ENCODE measurements around the gene PRR20G. TPM values are rescaled to one million over a fixed set of nuclear protein-coding genes. Genes with fewer than 3 reads are reported as not detected.
A peak's percentile ranks its signal among the peaks of the same experiment; 100 is the strongest.
"Not testable (repeated sequence)": the region's sequence is repeated elsewhere in the genome, so short reads cannot be mapped to it uniquely, and the experiment has no call there.

Gene PRR20G
- total and polyA plus RNA-seq, 11 donors = not detected

- Histone ChIP-seq H3K9me3 (no peaks in the 10 kb centered on the region), H3K4me1 (peaks cover 0 to 11% (median 0%) of the 10 kb centered on the region in 12 donors), H3K36me3 (no peaks in the 10 kb centered on the region), H3K27me3 (peaks cover 0 to 28% (median 3%) of the 10 kb centered on the region in 9 donors), H3K27ac (no peak overlapping the region), H3K4me3 (no peak overlapping the region)
- TF ChIP-seq POLR2A (IDR thresholded peaks at IDR 0.05) (no peak), CTCF (IDR thresholded peaks at IDR 0.05) (no peak)
- DNase-seq (no peak), ATAC-seq (peak in 1 of 4 donors; percentile 44)
- intact Hi-C loops (cut with DNase I) = no loop called here
- WGBS, 4 donors = 73 to 77% (median 75%) methylated on average over 23 to 25 of the region's 25 CpGs
Measured at GRCh38 chr3:127304121-127304744, 16.4 kb upstream of the PRR20G start.

DNA sequence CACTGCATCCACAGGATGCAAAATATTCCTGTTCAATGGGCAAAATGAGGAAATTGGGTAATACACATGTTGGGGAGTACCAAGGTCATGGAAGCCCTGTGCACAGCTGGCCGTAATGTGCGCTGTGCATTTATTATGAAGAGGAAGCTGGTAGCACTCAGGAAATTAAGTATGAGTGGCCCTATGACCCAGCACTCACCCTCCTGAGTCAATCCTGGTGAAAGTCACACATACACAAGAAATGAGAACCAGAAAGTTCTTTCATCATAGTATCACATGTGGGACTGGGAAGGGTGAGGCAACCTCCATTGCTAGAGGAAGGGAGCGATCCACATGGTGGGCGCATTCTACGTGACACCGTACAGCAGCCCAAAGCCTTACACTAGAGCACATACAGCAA lies 11.4 kb upstream of the PRR20G start:
- WGBS, 4 donors = 78 to 87% (median 83%) methylated on average over 6 of the region's 6 CpGs
- Histone ChIP-seq H3K4me3 (no peak overlapping the region), H3K27me3 (peaks cover 0 to 16% (median 3%) of the 10 kb centered on the region in 9 donors), H3K9me3 (no peaks in the 10 kb centered on the region), H3K27ac (peak overlapping the region in 1 of 12 donors; percentile 72), H3K4me1 (peaks cover 0 to 11% (median 0%) of the 10 kb centered on the region in 12 donors), H3K36me3 (no peaks in the 10 kb centered on the region)
- intact Hi-C loops (cut with DNase I) = no loop called here
- TF ChIP-seq POLR2A (IDR thresholded peaks at IDR 0.05) = no peak
- no peak for TF ChIP-seq CTCF (IDR thresholded peaks at IDR 0.05)
- ATAC-seq = peak in 3 of 4 donors; percentile 72 to 87 (median 79)
- peak in 2 of 5 donors; percentile 35 to 45 for DNase-seq

GRCh38 chr3:127296959-127297358 lies 9.1 kb upstream of the PRR20G start:
- Histone ChIP-seq H3K4me3 (no peak overlapping the region), H3K36me3 (no peaks in the 10 kb centered on the region), H3K27ac (no peak overlapping the region), H3K27me3 (peaks cover 0 to 19% (median 2%) of the 10 kb centered on the region in 9 donors), H3K4me1 (peaks cover 0 to 11% (median 0%) of the 10 kb centered on the region in 12 donors), H3K9me3 (no peaks in the 10 kb centered on the region)
- no peak for DNase-seq
- TF ChIP-seq CTCF (IDR thresholded peaks at IDR 0.05) = no peak
- TF ChIP-seq POLR2A (IDR thresholded peaks at IDR 0.05) = no peak
- intact Hi-C loops (cut with DNase I) = no loop called here
- 60 to 70% (median 66%) methylated on average over 5 of the region's 5 CpGs for WGBS, 4 donors
- ATAC-seq = no peak

DNA sequence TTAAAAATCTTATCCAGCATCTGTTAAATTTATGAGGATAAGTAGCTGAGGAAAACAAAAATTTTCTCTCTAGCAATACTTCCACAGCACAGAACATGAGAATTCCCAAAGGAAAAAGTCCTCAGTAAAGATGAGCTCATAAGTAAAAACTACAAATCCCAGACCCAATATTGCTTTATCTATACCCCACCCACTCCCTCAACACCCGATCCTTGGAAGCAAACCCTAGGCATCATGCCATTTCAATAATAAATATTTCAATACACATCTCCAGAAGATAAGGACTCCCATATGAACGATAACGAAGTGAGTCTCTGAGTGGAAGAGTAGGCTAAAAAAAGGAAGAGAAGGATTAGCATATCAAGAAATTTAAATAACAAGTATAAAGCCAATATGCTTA lies 8.3 kb upstream of the PRR20G start:
- DNase-seq (no peak), ATAC-seq (no peak)
- Histone ChIP-seq H3K27ac (no peak overlapping the region), H3K27me3 (peaks cover 0 to 19% (median 2%) of the 10 kb centered on the region in 9 donors), H3K4me3 (no peak overlapping the region), H3K4me1 (peaks cover 0 to 11% (median 0%) of the 10 kb centered on the region in 12 donors), H3K36me3 (no peaks in the 10 kb centered on the region), H3K9me3 (no peaks in the 10 kb centered on the region)
- 52 to 64% (median 61%) methylated on average over 3 of the region's 3 CpGs for WGBS, 4 donors
- TF ChIP-seq CTCF (IDR thresholded peaks at IDR 0.05) (no peak), POLR2A (IDR thresholded peaks at IDR 0.05) (no peak)
- intact Hi-C loops (cut with DNase I) = no loop called here

GRCh38 chr3:127293650-127294049 lies 5.8 kb upstream of the PRR20G start:
- intact Hi-C loops (cut with DNase I); ATAC-seq; H3K9me3 ChIP-seq; H3K27ac ChIP-seq; H3K4me3 ChIP-seq; DNase-seq; H3K36me3 ChIP-seq; H3K4me1 ChIP-seq: not testable (repeated sequence)
- H3K27me3 ChIP-seq = peaks cover 0 to 13% (median 0%) of the 10 kb centered on the region in 9 donors
- 82 to 89% (median 84%) methylated on average over 13 to 16 of the region's 16 CpGs for WGBS, 4 donors
